Pancreas (tissue), 10 donors: ENCODE data around the gene MYT1. TPM values are rescaled to one million over a fixed set of nuclear protein-coding genes. Genes with fewer than 3 reads are reported as not detected.

ENCODE experiments used
- ATAC-seq, 4 donors: fragments of 200-7000 bp; cut with Tn5 transposase; one replicate each; pipeline versions ENCODE4 v1.8.0 to v1.9.1; 2020; ENCODE audit warnings: mild to moderate bottlenecking in 4 of 4, moderate library complexity in 4 of 4
- DNase-seq, 6 donors: peaks; one replicate each; pipeline ENCODE4 v3.0.0-alpha.2; 2020
- FAIRE-seq: peaks from 2 replicates; lab custom pipeline; 2012; peaks lifted over from hg19 to GRCh38; lab: Jason Lieb, UNC
- H3K27ac ChIP-seq, 4 donors: fragments of 200-600 bp; sonication (generic); 1 replicate in 3 of 4; 2 replicates in 1 of 4; pipeline versions ENCODE4 v1.5.0 to v1.8.0; 2020
- H3K27me3 ChIP-seq, 4 donors: fragments of 200-600 bp; one replicate each; pipeline ENCODE4 v1.8.0; 2021
- H3K36me3 ChIP-seq, 3 donors: fragments of 200-600 bp; sonication (generic) in 1 of 3; one replicate each; pipeline versions ENCODE4 v1.5.0 to v1.8.0; 2020 to 2021
- H3K4me1 ChIP-seq, 3 donors: fragments of 200-600 bp; one replicate each; pipeline ENCODE4 v1.8.0; 2021
- H3K4me3 ChIP-seq, 4 donors: fragments of 200-600 bp; sonication (generic) in 2 of 4; one replicate each; pipeline versions ENCODE4 v1.5.0 to v1.8.0; 2020 to 2021
- H3K9me3 ChIP-seq, 4 donors: fragments of 200-600 bp; one replicate each; pipeline ENCODE4 v1.8.0; 2021
- CTCF ChIP-seq, 4 donors: fragments of 200-600 bp; sonication (generic) in 3 of 4; IDR thresholded peaks; one replicate each; pipeline versions ENCODE4 v1.5.0 to v1.8.0; 2021; ENCODE audit warnings: antibody characterized with exemption in 4 of 4
- WGBS, 2 donors: extraction: QIAGEN DNeasy Blood & Tissue Kit; methylation state at CpG; one replicate each; pipeline ENCODE4 v1.1.7; 2013; 5-methylcytosine and 5-hydroxymethylcytosine counted together
- intact Hi-C, 3 donors: fragments of 100-400 bp; cut with DNase I; formaldehyde crosslinking; loops; one replicate each; pipeline versions ENCODE4 v1.11.1 to v1.14.2; 2022
- polyA plus RNA-seq, 2 donors: library from polyadenylated mRNA; stranded (reverse); fragments of 200-250 nt; gene quantifications; one replicate each; pipeline ENCODE4 v1.2.3, GENCODE V29; 2013
- total RNA-seq, 6 donors: library from RNA; stranded (reverse); fragmentation: NEBNext Ultra II Directional in 4 of 6; extraction: Animal tissue kit (Norgen Biotek cat#: 25700) in 4 of 6; gene quantifications; one replicate each; pipeline versions ENCODE4 v1.2.1 to v1.2.4, GENCODE V29; 2021 to 2023
- donor health status: healthy with polysubstance abuse.
- donor health status: DM: no; HTN: no; CAD: no; lungs with moderate emphysema.
- donor health status: DM: no; HTN: no; CAD: no.
- donor health status: control.
- donor health status: control.
- donor health status: Bipolar disorder and iron deficiency.
- donor health status: DM: yes; HTN: yes; CAD: no.
- donor health status: DM: no; HTN: no; CAD: no.
- donor health status: DM: no; HTN: no; CAD: no.
- donor health status: DM: yes; HTN: yes; CAD: no.

Gene MYT1
- total and polyA plus RNA-seq, 8 donors = 0.13 to 5.1 (median 0.52) TPM

GRCh38 chr20:64136004-64136710, 28.1 kb upstream of the MYT1 start:
- Histone ChIP-seq H3K27me3 (no peaks in the 10 kb centered on the region), H3K27ac (no peak overlapping the region), H3K36me3 (no peaks in the 10 kb centered on the region), H3K9me3 (no peaks in the 10 kb centered on the region), H3K4me1 (no peaks in the 10 kb centered on the region), H3K4me3 (no peak overlapping the region)
- ATAC-seq = no peak
- intact Hi-C loops = no loop called here
- DNase-seq = peak in 1 of 6 donors; percentile 16
- TF ChIP-seq CTCF (IDR thresholded peaks at IDR 0.05) = no peak
- 70 to 75% methylated on average over 31 to 32 of the region's 32 CpGs for WGBS, 2 donors
- FAIRE-seq = no peak

- DNase-seq (peak in 1 of 6 donors; percentile 33), ATAC-seq (no peak), FAIRE-seq (no peak)
- no peaks in the 10 kb centered on the region for H3K27me3 ChIP-seq
- no peaks in the 10 kb centered on the region for H3K4me1 ChIP-seq
- intact Hi-C loops = no loop called here
- H3K27ac ChIP-seq = no peak overlapping the region
- no peak overlapping the region for H3K4me3 ChIP-seq
- 70 to 71% methylated on average over 6 of the region's 6 CpGs for WGBS, 2 donors
- H3K9me3 ChIP-seq = no peaks in the 10 kb centered on the region
- no peak for TF ChIP-seq CTCF (IDR thresholded peaks at IDR 0.05)
- no peaks in the 10 kb centered on the region for H3K36me3 ChIP-seq
Observed at GRCh38 chr20:64137598-64138031, 26.6 kb upstream of the MYT1 start.

GRCh38 chr20:64138276-64138815, 25.9 kb upstream of the MYT1 start:
- no peaks in the 10 kb centered on the region for H3K36me3 ChIP-seq
- H3K27me3 ChIP-seq = no peaks in the 10 kb centered on the region
- DNase-seq (peak in 1 of 6 donors; percentile 25), FAIRE-seq (no peak), ATAC-seq (no peak)
- H3K9me3 ChIP-seq = no peaks in the 10 kb centered on the region
- no peak overlapping the region for H3K4me3 ChIP-seq
- TF ChIP-seq CTCF (IDR thresholded peaks at IDR 0.05) = no peak
- no peak overlapping the region for H3K27ac ChIP-seq
- intact Hi-C loops = no loop called here
- no peaks in the 10 kb centered on the region for H3K4me1 ChIP-seq
- WGBS, 2 donors = 78 to 86% methylated on average over 18 of the region's 18 CpGs

GRCh38 chr20:64139199-64140060, 24.8 kb upstream of the MYT1 start:
- no peak for TF ChIP-seq CTCF (IDR thresholded peaks at IDR 0.05)
- DNase-seq = peak in 1 of 6 donors; percentile 48
- WGBS, 2 donors = 66 to 73% methylated on average over 21 of the region's 21 CpGs
- Histone ChIP-seq H3K9me3 (no peaks in the 10 kb centered on the region), H3K4me1 (no peaks in the 10 kb centered on the region), H3K27ac (no peak overlapping the region), H3K27me3 (no peaks in the 10 kb centered on the region), H3K36me3 (no peaks in the 10 kb centered on the region), H3K4me3 (no peak overlapping the region)
- FAIRE-seq = no peak
- intact Hi-C loops = no loop called here
- ATAC-seq = no peak
